Parathyroid adenoma (tissue), 2 donors: ENCODE results near the gene JPH3.

Source experiments
- H2AFZ ChIP-seq: fragments of 300-600 bp; sonication (generic); one replicate; pipeline ENCODE4 v1.7.0; 2017; ENCODE audit warnings: antibody characterized with exemption, mild to moderate bottlenecking
- H3K27ac ChIP-seq: fragments of 300-600 bp; sonication (generic); one replicate; pipeline ENCODE4 v1.7.0; 2017
- H3K27me3 ChIP-seq: fragments of 300-600 bp; sonication (generic); one replicate; pipeline ENCODE4 v1.7.0; 2017; ENCODE audit warnings: low read length; ENCODE audit not compliant: control insufficient read depth, insufficient read depth
- H3K36me3 ChIP-seq: fragments of 300-600 bp; sonication (generic); one replicate; pipeline ENCODE4 v1.7.0; 2017; ENCODE audit warnings: low read length; ENCODE audit not compliant: control insufficient read depth, insufficient read depth
- H3K4me1 ChIP-seq: fragments of 300-600 bp; sonication (generic); one replicate; pipeline ENCODE4 v1.7.0; 2017; ENCODE audit warnings: control low read depth
- H3K4me2 ChIP-seq: fragments of 300-600 bp; sonication (generic); one replicate; pipeline ENCODE4 v1.7.0; 2017; ENCODE audit warnings: low read length
- H3K4me3 ChIP-seq: fragments of 300-600 bp; sonication (generic); one replicate; pipeline ENCODE4 v1.7.0; 2017; ENCODE audit warnings: low read depth, low read length
- H3K79me2 ChIP-seq: fragments of 300-600 bp; sonication (generic); one replicate; pipeline ENCODE4 v1.7.0; 2017; ENCODE audit warnings: control low read depth
- H3K9ac ChIP-seq: fragments of 300-600 bp; sonication (generic); one replicate; pipeline ENCODE4 v1.7.0; 2017; ENCODE audit warnings: mild to moderate bottlenecking
- H3K9me3 ChIP-seq: fragments of 300-600 bp; sonication (generic); one replicate; pipeline ENCODE4 v1.7.0; 2017; ENCODE audit warnings: low read length; ENCODE audit not compliant: control insufficient read depth
- CTCF ChIP-seq: fragments of 300-600 bp; sonication (generic); IDR thresholded peaks from one replicate; pipeline ENCODE4 v1.7.0; 2017; ENCODE audit warnings: antibody characterized with exemption, mild to moderate bottlenecking
- donor health status: primary hyperparathyroidism.

The JPH3 gene

GRCh38 chr16:87728026-87728425, 125.7 kb downstream of the JPH3 start:
- Histone ChIP-seq H3K36me3 (no peaks in the 10 kb centered on the region), H3K79me2 (peaks cover 3% of the 10 kb centered on the region), H3K27ac (no peak overlapping the region), H3K27me3 (no peaks in the 10 kb centered on the region), H3K4me3 (no peak overlapping the region), H3K4me1 (no peaks in the 10 kb centered on the region), H2AFZ (no peak overlapping the region), H3K9me3 (no peaks in the 10 kb centered on the region), H3K4me2 (no peak overlapping the region), H3K9ac (no peak overlapping the region)
- no peak for TF ChIP-seq CTCF

- no peak overlapping the region for H3K4me2 ChIP-seq
- no peaks in the 10 kb centered on the region for H3K27me3 ChIP-seq
- H3K4me3 ChIP-seq = no peak overlapping the region
- no peak overlapping the region for H2AFZ ChIP-seq
- H3K36me3 ChIP-seq = no peaks in the 10 kb centered on the region
- no peak for TF ChIP-seq CTCF
- H3K9ac ChIP-seq = no peak overlapping the region
- H3K9me3 ChIP-seq = no peaks in the 10 kb centered on the region
- H3K27ac ChIP-seq = no peak overlapping the region
- peaks cover 3% of the 10 kb centered on the region for H3K79me2 ChIP-seq
- no peaks in the 10 kb centered on the region for H3K4me1 ChIP-seq
Observed at GRCh38 chr16:87729266-87729954, 127.1 kb downstream of the JPH3 start.

- no peaks in the 10 kb centered on the region for H3K9me3 ChIP-seq
- no peak overlapping the region for H3K9ac ChIP-seq
- H3K4me1 ChIP-seq = no peaks in the 10 kb centered on the region
- no peaks in the 10 kb centered on the region for H3K27me3 ChIP-seq
- H2AFZ ChIP-seq = no peak overlapping the region
- H3K4me3 ChIP-seq = no peak overlapping the region
- no peaks in the 10 kb centered on the region for H3K36me3 ChIP-seq
- no peak overlapping the region for H3K4me2 ChIP-seq
- no peak for TF ChIP-seq CTCF
- H3K27ac ChIP-seq = no peak overlapping the region
- peaks cover 5% of the 10 kb centered on the region for H3K79me2 ChIP-seq
Observed at GRCh38 chr16:87731607-87732006, 129.3 kb downstream of the JPH3 start.

- no peaks in the 10 kb centered on the region for H3K4me1 ChIP-seq
- H3K4me3 ChIP-seq = no peak overlapping the region
- H3K9ac ChIP-seq = no peak overlapping the region
- H3K9me3 ChIP-seq = no peaks in the 10 kb centered on the region
- H3K27ac ChIP-seq = no peak overlapping the region
- H2AFZ ChIP-seq = no peak overlapping the region
- no peaks in the 10 kb centered on the region for H3K27me3 ChIP-seq
- peaks cover 5% of the 10 kb centered on the region for H3K79me2 ChIP-seq
- H3K36me3 ChIP-seq = no peaks in the 10 kb centered on the region
- no peak for TF ChIP-seq CTCF
- no peak overlapping the region for H3K4me2 ChIP-seq
Observed at GRCh38 chr16:87733190-87733589, 130.9 kb downstream of the JPH3 start.

GRCh38 chr16:87734644-87735043, 132.3 kb downstream of the JPH3 start:
- no peaks in the 10 kb centered on the region for H3K27me3 ChIP-seq
- H3K4me2 ChIP-seq = no peak overlapping the region
- TF ChIP-seq CTCF = no peak
- no peaks in the 10 kb centered on the region for H3K9me3 ChIP-seq
- H3K4me1 ChIP-seq = no peaks in the 10 kb centered on the region
- H3K9ac ChIP-seq = no peak overlapping the region
- no peak overlapping the region for H2AFZ ChIP-seq
- H3K36me3 ChIP-seq = no peaks in the 10 kb centered on the region
- no peak overlapping the region for H3K4me3 ChIP-seq
- peaks cover 8% of the 10 kb centered on the region for H3K79me2 ChIP-seq
- H3K27ac ChIP-seq = no peak overlapping the region
